ENCODE measurements around the gene COL4A2.

The COL4A2 gene

DNA sequence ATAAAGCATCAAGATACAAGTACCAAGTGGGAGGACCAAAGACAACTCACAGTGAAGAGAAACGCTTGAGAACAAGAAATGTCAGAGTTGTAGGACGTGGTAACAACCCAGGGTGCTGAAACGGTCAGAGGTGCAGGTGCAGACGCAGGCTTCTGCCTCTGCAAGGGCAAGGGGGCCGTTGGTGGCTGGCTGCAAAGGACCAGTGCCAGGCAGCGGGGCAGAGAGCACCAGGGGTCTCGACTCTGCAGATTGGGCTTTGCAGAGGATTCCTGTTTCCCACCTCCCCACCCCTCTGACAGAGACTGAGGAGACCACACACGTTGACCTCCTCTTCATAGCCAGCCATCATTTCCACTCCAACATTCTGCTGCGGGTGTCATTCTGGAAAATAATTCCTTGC lies 216.1 kb downstream of the COL4A2 start:
- no peak for TF ChIP-seq L3MBTL2 (conservative IDR thresholded peaks at IDR 0.05)
- no peak for TF ChIP-seq FOXA1 (IDR thresholded peaks at IDR 0.05)
- TF ChIP-seq LEF1 (IDR thresholded peaks at IDR 0.05; ENCODE audit: borderline replicate concordance), result no peak
- TF ChIP-seq FOXM1 (IDR thresholded peaks at IDR 0.05; ENCODE audit: borderline replicate concordance), result no peak
- ChIA-PET POLR2A (no interaction called here), CTCF (no interaction called here)
- DNase-seq (ENCODE audit: extremely low spot score), result no peak

DNA sequence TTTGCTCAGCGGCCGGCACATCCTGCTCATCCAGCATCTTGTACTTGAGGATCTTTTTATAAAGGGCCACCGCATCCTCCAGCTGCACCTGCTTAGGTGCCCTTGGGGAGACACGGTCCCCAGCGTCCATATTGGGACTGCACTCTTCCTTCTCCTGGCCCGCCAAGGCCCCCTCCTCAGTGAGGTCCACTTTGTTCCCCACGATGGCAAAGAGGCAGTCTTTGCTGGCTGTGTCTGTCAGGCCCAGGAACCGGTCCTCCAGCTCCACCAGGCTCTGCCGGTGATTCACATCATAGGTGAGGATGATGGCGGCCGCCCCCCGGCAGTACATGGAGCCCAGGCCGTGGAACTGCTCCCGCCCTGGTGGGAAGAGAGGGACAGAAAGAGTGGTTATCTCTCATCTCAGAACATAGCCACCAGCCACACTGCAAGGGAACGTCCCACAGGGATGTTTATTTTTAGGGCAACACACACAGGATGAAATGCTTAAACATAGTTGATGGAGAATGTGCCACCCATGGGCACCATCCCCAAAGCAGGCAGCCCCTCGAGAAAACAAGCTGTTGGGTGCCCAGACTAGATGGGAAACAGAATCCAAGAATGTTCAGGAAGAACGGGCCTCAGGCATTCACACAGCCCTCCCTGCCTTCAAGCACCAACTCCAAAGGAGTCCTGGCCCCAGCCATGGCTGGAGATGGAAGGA lies 216.9 kb downstream of the COL4A2 start:
- ChIA-PET POLR2A (no interaction called here), CTCF (no interaction called here)
- no peak for TF ChIP-seq ZNF384 (IDR thresholded peaks at IDR 0.05)
- no peak for TF ChIP-seq FOXK2 (IDR thresholded peaks at IDR 0.05)
- TF ChIP-seq ARNT (IDR thresholded peaks at IDR 0.05), result no peak
- TF ChIP-seq HDGF (IDR thresholded peaks at IDR 0.05; ENCODE audit: borderline replicate concordance), result no peak
- no peak for TF ChIP-seq FOXM1 (IDR thresholded peaks at IDR 0.05; ENCODE audit: borderline replicate concordance)
- no peak for TF ChIP-seq L3MBTL2 (conservative IDR thresholded peaks at IDR 0.05)
- no peak for TF ChIP-seq LEF1 (IDR thresholded peaks at IDR 0.05; ENCODE audit: borderline replicate concordance)
- TF ChIP-seq FOXA1 (IDR thresholded peaks at IDR 0.05), result no peak
- TF ChIP-seq BHLHE40 (IDR thresholded peaks at IDR 0.05; ENCODE audit: borderline replicate concordance), result no peak
- TF ChIP-seq ELF4 (IDR thresholded peaks at IDR 0.05), result no peak
- TF ChIP-seq CTBP1 (IDR thresholded peaks at IDR 0.05; ENCODE audit: borderline replicate concordance), result no peak
- TF ChIP-seq TARDBP (IDR thresholded peaks at IDR 0.05), result no peak
- no peak for TF ChIP-seq NFRKB (IDR thresholded peaks at IDR 0.05)
- TF ChIP-seq, protein P1, sequence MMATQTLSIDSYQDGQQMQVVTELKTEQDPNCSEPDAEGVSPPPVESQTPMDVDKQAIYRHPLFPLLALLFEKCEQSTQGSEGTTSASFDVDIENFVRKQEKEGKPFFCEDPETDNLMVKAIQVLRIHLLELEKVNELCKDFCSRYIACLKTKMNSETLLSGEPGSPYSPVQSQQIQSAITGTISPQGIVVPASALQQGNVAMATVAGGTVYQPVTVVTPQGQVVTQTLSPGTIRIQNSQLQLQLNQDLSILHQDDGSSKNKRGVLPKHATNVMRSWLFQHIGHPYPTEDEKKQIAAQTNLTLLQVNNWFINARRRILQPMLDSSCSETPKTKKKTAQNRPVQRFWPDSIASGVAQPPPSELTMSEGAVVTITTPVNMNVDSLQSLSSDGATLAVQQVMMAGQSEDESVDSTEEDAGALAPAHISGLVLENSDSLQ (IDR thresholded peaks at IDR 0.05), result no peak
- no peak for TF ChIP-seq SP1 (IDR thresholded peaks at IDR 0.05)
- no peak for TF ChIP-seq SUZ12 (IDR thresholded peaks at IDR 0.05)
- no peak for DNase-seq (ENCODE audit: extremely low spot score)

DNA sequence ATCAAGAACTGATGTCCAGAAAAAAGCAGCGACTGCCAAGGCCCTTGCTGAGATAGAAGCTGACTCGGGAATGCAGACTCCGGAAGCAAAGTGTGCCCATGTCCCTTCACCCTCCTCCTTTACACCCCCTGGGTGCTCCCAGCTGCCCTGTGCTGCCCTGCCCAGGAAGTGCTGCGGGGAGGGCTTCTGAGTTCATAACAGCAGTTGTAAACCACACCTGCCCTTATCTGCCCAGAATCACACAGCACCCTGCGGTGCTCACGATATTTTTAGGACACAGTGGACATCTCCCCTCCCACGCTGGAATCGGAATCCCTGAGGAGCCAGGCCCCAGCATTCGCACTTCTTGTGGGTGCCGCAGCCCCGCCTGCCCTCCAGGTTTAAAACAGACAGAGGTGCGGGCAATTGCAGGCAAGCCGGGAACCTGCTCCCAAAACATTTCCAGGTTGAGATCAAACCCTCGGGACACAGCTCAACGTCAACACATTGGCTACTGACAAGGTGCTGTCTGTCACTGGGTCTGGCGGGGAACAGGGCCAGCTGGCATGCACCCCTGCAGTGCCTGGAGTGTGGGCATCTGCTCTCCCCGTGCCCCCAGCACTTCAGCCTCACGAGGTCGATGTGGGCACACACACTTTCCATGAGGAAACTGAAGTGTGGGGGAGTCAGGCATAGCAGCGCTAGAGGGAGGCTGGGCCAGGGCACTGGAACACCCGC lies 217.6 kb downstream of the COL4A2 start:
- ChIA-PET POLR2A (no interaction called here), CTCF (no interaction called here)
- DNase-seq (ENCODE audit: extremely low spot score), result no peak
- TF ChIP-seq ZNF384 (IDR thresholded peaks at IDR 0.05), result no peak
- TF ChIP-seq ELF4 (IDR thresholded peaks at IDR 0.05), result no peak
- TF ChIP-seq FOXA1 (IDR thresholded peaks at IDR 0.05), result no peak

DNA sequence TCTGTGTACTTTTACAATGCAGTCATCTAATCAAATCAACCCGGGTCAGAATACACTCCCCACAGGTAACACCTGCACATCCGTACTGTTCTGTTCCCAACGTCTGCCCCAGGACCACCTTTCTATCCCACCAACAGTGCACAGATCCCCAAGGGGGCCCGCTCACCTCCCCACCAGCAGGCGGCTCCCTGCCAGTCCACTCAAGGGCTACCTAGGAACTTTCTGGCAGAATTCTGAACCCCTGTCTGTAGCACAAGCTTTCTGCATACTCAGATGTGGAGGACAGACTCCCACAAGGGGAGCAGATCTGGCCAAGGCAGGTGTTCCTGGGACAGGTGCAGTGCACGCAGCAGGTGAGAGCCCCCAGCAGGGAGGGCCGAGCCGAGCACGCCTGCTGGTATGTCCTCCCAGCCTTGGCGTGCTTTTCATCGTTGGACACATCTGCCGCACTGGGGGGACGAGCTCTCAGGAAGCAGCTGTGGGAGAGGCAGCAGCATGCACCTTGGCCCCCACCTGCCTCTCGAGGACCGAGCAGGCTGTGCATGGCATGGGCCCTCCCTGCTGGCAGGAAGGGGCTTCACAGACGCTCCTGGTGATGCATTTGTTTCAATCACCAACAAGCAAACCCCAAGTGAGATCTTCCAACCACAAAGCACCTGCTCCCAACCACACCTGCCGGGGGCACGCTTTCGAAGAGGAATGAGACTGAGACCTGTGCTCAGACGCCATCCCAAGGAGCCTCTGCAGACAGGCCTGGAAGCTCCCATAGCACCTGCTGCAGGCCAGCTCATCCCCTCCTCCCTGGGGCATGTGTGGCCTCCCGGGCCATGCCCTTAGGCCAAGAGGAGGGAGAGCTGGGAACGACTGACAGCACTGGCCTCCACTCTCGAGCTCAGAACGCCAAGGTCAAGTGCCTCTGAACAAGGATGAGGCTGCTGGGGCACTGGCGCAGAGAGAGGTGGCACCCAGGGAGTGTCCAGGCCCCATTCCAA lies 218.5 kb downstream of the COL4A2 start:
- POLR2A ChIA-PET, result no interaction called here
- DNase-seq (ENCODE audit: extremely low spot score), result no peak
- no peak for TF ChIP-seq FOXM1 (IDR thresholded peaks at IDR 0.05; ENCODE audit: borderline replicate concordance)
- CTCF ChIA-PET, result no interaction called here

DNA sequence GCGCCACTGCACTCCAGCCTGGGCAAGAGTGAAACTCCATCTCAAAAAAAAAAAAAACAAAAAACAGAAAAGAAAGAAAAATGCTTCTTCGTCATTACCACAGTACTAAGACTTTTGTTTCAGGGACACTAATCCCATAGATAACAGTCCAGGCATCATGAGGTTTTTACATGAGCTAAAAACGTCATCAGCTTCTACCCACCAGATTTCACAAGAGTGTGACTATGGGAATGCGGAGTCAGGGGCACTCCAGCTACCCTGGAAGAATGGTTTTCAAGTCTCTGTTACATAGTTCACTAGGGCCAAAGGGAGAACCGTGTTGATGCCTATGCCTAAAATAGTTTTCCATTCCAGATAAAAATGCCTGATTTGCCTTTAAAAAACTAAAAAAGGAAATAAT lies 221.3 kb downstream of the COL4A2 start:
- no peak for TF ChIP-seq SP1 (IDR thresholded peaks at IDR 0.05)
- no peak for TF ChIP-seq CTBP1 (IDR thresholded peaks at IDR 0.05; ENCODE audit: borderline replicate concordance)
- TF ChIP-seq ARNT (IDR thresholded peaks at IDR 0.05), result no peak
- TF ChIP-seq FOXA1 (IDR thresholded peaks at IDR 0.05), result no peak
- TF ChIP-seq ELF4 (IDR thresholded peaks at IDR 0.05), result no peak
- TF ChIP-seq SUZ12 (IDR thresholded peaks at IDR 0.05), result no peak
- TF ChIP-seq ZNF384 (IDR thresholded peaks at IDR 0.05), result no peak
- TF ChIP-seq BHLHE40 (IDR thresholded peaks at IDR 0.05; ENCODE audit: borderline replicate concordance), result no peak
- no peak for TF ChIP-seq NFRKB (IDR thresholded peaks at IDR 0.05)
- no peak for TF ChIP-seq HDGF (IDR thresholded peaks at IDR 0.05; ENCODE audit: borderline replicate concordance)
- no peak for TF ChIP-seq LEF1 (IDR thresholded peaks at IDR 0.05; ENCODE audit: borderline replicate concordance)
- no peak for TF ChIP-seq FOXK2 (IDR thresholded peaks at IDR 0.05)
- TF ChIP-seq FOXM1 (IDR thresholded peaks at IDR 0.05; ENCODE audit: borderline replicate concordance), result no peak
- DNase-seq (ENCODE audit: extremely low spot score), result no peak
- CTCF ChIA-PET, result interaction anchor here (0.7 kb wide), 1 partner anchor 44 kb away, joined by 6 read pairs; no protein-coding TSS in a partner anchor
- POLR2A ChIA-PET, result interaction anchor here (0.8 kb wide), 1 partner anchor 10 kb away, joined by 3 read pairs; no protein-coding TSS in a partner anchor

DNA sequence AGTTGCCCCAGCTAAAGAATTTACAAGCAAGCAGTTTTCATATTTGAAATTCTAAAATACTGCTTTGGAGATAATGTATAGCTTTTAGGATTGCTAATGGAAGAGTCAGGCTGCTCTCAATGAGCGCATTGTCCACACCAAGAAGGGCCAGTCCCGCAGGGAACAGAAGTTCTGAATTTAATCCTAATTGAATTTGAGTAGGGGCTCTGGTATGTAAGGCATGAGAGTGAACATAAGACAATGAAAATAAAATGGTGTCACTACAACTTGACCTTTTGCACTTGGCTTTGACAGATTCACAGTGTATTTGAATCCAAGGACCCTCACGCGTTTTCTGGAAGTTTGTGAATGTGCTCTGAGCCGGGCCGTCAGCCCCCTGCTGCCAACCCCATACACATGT lies 221.8 kb downstream of the COL4A2 start:
- CTCF ChIA-PET, result interaction anchor here (0.7 kb wide), 1 partner anchor 45 kb away, joined by 6 read pairs; no protein-coding TSS in a partner anchor
- POLR2A ChIA-PET, result no interaction called here
- no peak for DNase-seq (ENCODE audit: extremely low spot score)
- TF ChIP-seq ELF4 (IDR thresholded peaks at IDR 0.05) (no peak), BHLHE40 (IDR thresholded peaks at IDR 0.05; ENCODE audit: borderline replicate concordance) (no peak), ZNF384 (IDR thresholded peaks at IDR 0.05) (no peak), FOXK2 (IDR thresholded peaks at IDR 0.05) (no peak), ARNT (IDR thresholded peaks at IDR 0.05) (no peak), TARDBP (IDR thresholded peaks at IDR 0.05) (no peak), SUZ12 (IDR thresholded peaks at IDR 0.05) (no peak), HDGF (IDR thresholded peaks at IDR 0.05; ENCODE audit: borderline replicate concordance) (no peak)
